Vagina (tissue), 2 donors: ENCODE results near the gene CNIH2. TPM values are rescaled to one million over a fixed set of nuclear protein-coding genes. Genes with fewer than 3 reads are reported as not detected.
A peak's percentile ranks its signal among the peaks of the same experiment; 100 is the strongest.

Experiments used
- DNase-seq, 2 donors: peaks; one replicate each; pipeline ENCODE4 v3.0.0-alpha.2; 2017; ENCODE audit errors: extremely low spot score in 2 of 2
- H3K27ac ChIP-seq: fragments of 200-600 bp; sonication (generic); one replicate; pipeline ENCODE4 v1.5.1; 2019
- H3K27me3 ChIP-seq: fragments of 200-600 bp; sonication (generic); one replicate; pipeline ENCODE4 v1.5.1; 2019
- H3K36me3 ChIP-seq, 2 donors: fragments of 200-600 bp; sonication (generic); one replicate each; pipeline ENCODE4 v1.5.1; 2017 to 2019
- H3K4me1 ChIP-seq: fragments of 200-600 bp; sonication (generic); one replicate; pipeline ENCODE4 v1.5.1; 2019
- H3K4me3 ChIP-seq, 2 donors: fragments of 200-600 bp; sonication (generic); 1 replicate in 1 of 2; 2 replicates in 1 of 2; pipeline ENCODE4 v1.5.1; 2016 to 2019
- H3K9me3 ChIP-seq: fragments of 200-600 bp; sonication (generic); one replicate; pipeline ENCODE4 v1.5.1; 2019
- POLR2A ChIP-seq, 2 donors: fragments of 450-650 bp; IDR thresholded peaks; one replicate each; pipeline ENCODE4 v1.6.1; 2017; ENCODE audit warnings: antibody characterized with exemption in 2 of 2, mild to moderate bottlenecking in 2 of 2, moderate library complexity in 2 of 2
- POLR2AphosphoS5 ChIP-seq, 2 donors: sonication (generic); formaldehyde crosslinking; IDR thresholded peaks; one replicate each; pipeline ENCODE4 v1.9.0; 2017; ENCODE audit warnings: antibody characterized with exemption in 2 of 2, mild to moderate bottlenecking in 2 of 2, low read depth in 1 of 2; ENCODE audit not compliant: insufficient read depth in 1 of 2
- intact Hi-C: fragments of 100-400 bp; cut with DNase I; formaldehyde crosslinking; loops from one replicate; pipeline ENCODE4 v1.15.1; 2023
- total RNA-seq: library from RNA; depleted of rRNA; stranded (reverse); fragments of >200 nt; gene quantifications from one replicate; pipeline ENCODE4 v1.2.3, GENCODE V29; 2016
- TF ChIP-seq, protein P1 (sequence below), 3 experiments: fragments of 450-650 bp in 2 of 3; fragments of 200-600 bp in 1 of 3; sonication (generic) in 1 of 3; IDR thresholded peaks; one replicate each; pipeline ENCODE4 v1.5.1; 2017 to 2019; ENCODE audit warnings: antibody characterized with exemption in 3 of 3, mild to moderate bottlenecking in 2 of 3, moderate library complexity in 2 of 3

Gene CNIH2
- total RNA-seq, 1 donor from 2014 or later, result 3.2 TPM

DNA sequence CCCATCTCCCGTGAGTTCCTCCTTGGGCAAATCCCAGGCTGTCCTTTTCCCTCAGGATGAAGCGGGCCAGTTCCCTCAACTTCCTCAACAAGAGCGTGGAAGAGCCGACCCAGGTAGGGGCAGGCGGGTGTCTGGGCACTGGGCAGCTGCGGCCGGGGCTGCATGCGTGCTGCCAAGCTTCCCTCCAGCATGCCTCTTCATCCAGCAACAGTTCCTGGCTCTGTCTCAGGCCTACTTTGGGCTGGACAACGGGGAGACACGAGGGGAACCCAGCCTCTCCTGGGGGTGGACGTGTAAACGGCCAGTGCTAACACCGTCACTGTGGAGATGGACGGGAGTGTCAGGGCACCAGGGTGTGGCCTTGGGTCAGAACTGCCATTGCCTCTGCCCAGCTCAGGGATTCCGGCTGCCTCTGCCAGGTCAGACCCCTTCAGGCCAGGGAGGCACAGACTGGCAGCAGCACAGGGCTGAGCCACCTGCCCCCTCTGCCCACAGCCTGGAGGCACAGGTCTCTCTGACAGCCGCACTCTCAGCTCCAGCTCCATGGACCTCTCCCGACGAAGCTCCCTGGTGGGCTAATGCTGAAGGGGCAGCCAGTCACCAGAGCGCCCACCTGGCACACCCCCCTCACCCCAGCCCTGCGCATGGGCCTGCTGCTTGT is 11.5 kb upstream of the CNIH2 start:
- peak overlapping the region; percentile 98 for H3K27ac ChIP-seq

DNA sequence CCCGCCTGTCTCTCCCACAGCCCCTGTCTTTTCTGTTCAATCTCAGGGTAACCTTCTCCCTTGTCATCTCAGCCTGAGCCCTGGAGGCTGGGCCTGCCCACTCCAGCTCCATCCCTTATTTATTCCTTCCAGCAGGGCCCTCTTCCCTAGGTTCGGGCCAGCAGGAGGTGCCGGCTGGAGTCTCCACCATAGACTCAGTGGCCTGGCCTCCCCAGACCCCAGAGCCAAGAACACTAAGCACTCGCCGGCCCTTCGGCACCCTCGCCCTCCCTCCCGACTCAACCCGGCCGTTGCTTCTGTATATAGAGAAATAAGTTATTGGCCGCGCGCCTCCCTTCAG is 11.0 kb upstream of the CNIH2 start:
- Histone ChIP-seq H3K27ac (peak overlapping the region; percentile 98), H3K36me3 (peaks cover 0 to 26% of the 10 kb centered on the region in 2 donors), H3K4me1 (peaks cover 39% of the 10 kb centered on the region), H3K27me3 (no peaks in the 10 kb centered on the region), H3K9me3 (no peaks in the 10 kb centered on the region), H3K4me3 (peak overlapping the region; percentile 92 to 97)
- TF ChIP-seq, protein P1, sequence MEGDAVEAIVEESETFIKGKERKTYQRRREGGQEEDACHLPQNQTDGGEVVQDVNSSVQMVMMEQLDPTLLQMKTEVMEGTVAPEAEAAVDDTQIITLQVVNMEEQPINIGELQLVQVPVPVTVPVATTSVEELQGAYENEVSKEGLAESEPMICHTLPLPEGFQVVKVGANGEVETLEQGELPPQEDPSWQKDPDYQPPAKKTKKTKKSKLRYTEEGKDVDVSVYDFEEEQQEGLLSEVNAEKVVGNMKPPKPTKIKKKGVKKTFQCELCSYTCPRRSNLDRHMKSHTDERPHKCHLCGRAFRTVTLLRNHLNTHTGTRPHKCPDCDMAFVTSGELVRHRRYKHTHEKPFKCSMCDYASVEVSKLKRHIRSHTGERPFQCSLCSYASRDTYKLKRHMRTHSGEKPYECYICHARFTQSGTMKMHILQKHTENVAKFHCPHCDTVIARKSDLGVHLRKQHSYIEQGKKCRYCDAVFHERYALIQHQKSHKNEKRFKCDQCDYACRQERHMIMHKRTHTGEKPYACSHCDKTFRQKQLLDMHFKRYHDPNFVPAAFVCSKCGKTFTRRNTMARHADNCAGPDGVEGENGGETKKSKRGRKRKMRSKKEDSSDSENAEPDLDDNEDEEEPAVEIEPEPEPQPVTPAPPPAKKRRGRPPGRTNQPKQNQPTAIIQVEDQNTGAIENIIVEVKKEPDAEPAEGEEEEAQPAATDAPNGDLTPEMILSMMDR (IDR thresholded peaks at IDR 0.05), result no peak
- TF ChIP-seq POLR2A (IDR thresholded peaks at IDR 0.05) (no peak), POLR2AphosphoS5 (IDR thresholded peaks at IDR 0.05; ENCODE audit: insufficient read depth in 1 of 2, low read depth in 1 of 2) (no peak)
- intact Hi-C loops, result no loop called here
- DNase-seq, result no peak

More for the DNA sequence above, 11.5 kb upstream of the CNIH2 start:
- no peak for TF ChIP-seq POLR2A (IDR thresholded peaks at IDR 0.05)
- intact Hi-C loops, result no loop called here
- no peak for DNase-seq
- H3K36me3 ChIP-seq, result peaks cover 0 to 26% of the 10 kb centered on the region in 2 donors
- no peaks in the 10 kb centered on the region for H3K27me3 ChIP-seq
- no peaks in the 10 kb centered on the region for H3K9me3 ChIP-seq
- peak overlapping the region; percentile 92 to 97 for H3K4me3 ChIP-seq
- peaks cover 35% of the 10 kb centered on the region for H3K4me1 ChIP-seq

GRCh38 chr11:66267379-66268243 is 10.4 kb upstream of the CNIH2 start:
- Histone ChIP-seq H3K4me1 (peaks cover 39% of the 10 kb centered on the region), H3K9me3 (no peaks in the 10 kb centered on the region), H3K27ac (peak overlapping the region; percentile 98), H3K4me3 (peak overlapping the region; percentile 92 to 97), H3K36me3 (peaks cover 0 to 26% of the 10 kb centered on the region in 2 donors), H3K27me3 (no peaks in the 10 kb centered on the region)
- intact Hi-C loops, result no loop called here
- peak in 1 of 2 donors; percentile 96 for DNase-seq
- TF ChIP-seq POLR2A (IDR thresholded peaks at IDR 0.05) (peak in 1 of 2 donors; percentile 79), POLR2AphosphoS5 (IDR thresholded peaks at IDR 0.05; ENCODE audit: insufficient read depth in 1 of 2, low read depth in 1 of 2) (peak in 1 of 2 donors; percentile 94)
- TF ChIP-seq, protein P1 (IDR thresholded peaks at IDR 0.05), result no peak

- peaks cover 0 to 28% of the 10 kb centered on the region in 2 donors for H3K36me3 ChIP-seq
- TF ChIP-seq, protein P1 (IDR thresholded peaks at IDR 0.05), result no peak
- peak; percentile 86 to 89 for TF ChIP-seq POLR2AphosphoS5 (IDR thresholded peaks at IDR 0.05; ENCODE audit: insufficient read depth in 1 of 2, low read depth in 1 of 2)
- peak in 1 of 2 donors; percentile 79 for TF ChIP-seq POLR2A (IDR thresholded peaks at IDR 0.05)
- intact Hi-C loops, result no loop called here
- H3K9me3 ChIP-seq, result no peaks in the 10 kb centered on the region
- peak within 1 kb of the TSS; percentile 92 to 97 for H3K4me3 ChIP-seq
- no peaks in the 10 kb centered on the region for H3K27me3 ChIP-seq
- DNase-seq, result peak; percentile 100
- peaks cover 41% of the 10 kb centered on the region for H3K4me1 ChIP-seq
- H3K27ac ChIP-seq, result peak within 1 kb of the TSS; percentile 98
Observed at GRCh38 chr11:66268244-66268951, 9.6 kb upstream of the CNIH2 start, which contains the start of gene RAB1B. Gene RAB1B, plus strand, starts transcription at chr11:66268639. Its CDS starts 41 bp downstream, at chr11:66268680.
